ENCODE data around the gene XPO5.

Gene XPO5

GRCh38 chr6:43517505-43518357, 58.1 kb downstream of the XPO5 start:
- no peak for DNase-seq (ENCODE audit: low read depth in 3 of 3)

- peak; percentile 93 to 97 (median 95) for DNase-seq (ENCODE audit: low read depth in 3 of 3)
Measured at GRCh38 chr6:43516697-43517504, 58.9 kb downstream of the XPO5 start, which contains the start of the genes POLR1C and YIPF3. TSS of gene POLR1C (plus strand) at chr6:43517089. CDS start at chr6:43517110, 21 bp downstream. TSS of gene YIPF3 (minus strand) at chr6:43516926. CDS start at chr6:43516807, 119 bp downstream.

GRCh38 chr6:43516367-43516696, 59.5 kb downstream of the XPO5 start:
- no peak for DNase-seq (ENCODE audit: low read depth in 3 of 3)

GRCh38 chr6:43515808-43516207, 60.0 kb downstream of the XPO5 start:
- no peak for DNase-seq (ENCODE audit: low read depth in 3 of 3)

- no peak for DNase-seq (ENCODE audit: low read depth in 3 of 3)
Measured at GRCh38 chr6:43511824-43512415, 63.9 kb downstream of the XPO5 start.

- DNase-seq (ENCODE audit: low read depth in 3 of 3) = no peak
Measured at GRCh38 chr6:43510827-43511163, 65.0 kb downstream of the XPO5 start.

- DNase-seq (ENCODE audit: low read depth in 3 of 3) = peak; percentile 52 to 76 (median 58)
Measured at GRCh38 chr6:43509984-43510826, 65.6 kb downstream of the XPO5 start, which contains the start of gene LRRC73. TSS of gene LRRC73 (minus strand) at chr6:43510346. CDS start at chr6:43509785, 561 bp downstream.

- no peak for DNase-seq (ENCODE audit: low read depth in 3 of 3)
Measured at GRCh38 chr6:43509142-43509983, 66.5 kb downstream of the XPO5 start.

- DNase-seq (ENCODE audit: low read depth in 3 of 3) = no peak
Measured at GRCh38 chr6:43508481-43509141, 67.2 kb downstream of the XPO5 start.

- DNase-seq (ENCODE audit: low read depth in 3 of 3) = peak; percentile 67 to 75 (median 75)
Measured at GRCh38 chr6:43506667-43507471, 69.0 kb downstream of the XPO5 start.

GRCh38 chr6:43506171-43506570, 69.7 kb downstream of the XPO5 start:
- no peak for DNase-seq (ENCODE audit: low read depth in 3 of 3)

- DNase-seq (ENCODE audit: low read depth in 3 of 3) = no peak
Measured at GRCh38 chr6:43505718-43506117, 70.1 kb downstream of the XPO5 start.

- no peak for DNase-seq (ENCODE audit: low read depth in 3 of 3)
Measured at GRCh38 chr6:43504756-43505593, 70.9 kb downstream of the XPO5 start.

GRCh38 chr6:43503443-43503842, 72.4 kb downstream of the XPO5 start:
- no peak for DNase-seq (ENCODE audit: low read depth in 3 of 3)

GRCh38 chr6:43502666-43503065, 73.2 kb downstream of the XPO5 start:
- no peak for DNase-seq (ENCODE audit: low read depth in 3 of 3)

GRCh38 chr6:43500921-43501320, 74.9 kb downstream of the XPO5 start:
- no peak for DNase-seq (ENCODE audit: low read depth in 3 of 3)

GRCh38 chr6:43499028-43499815, 76.6 kb downstream of the XPO5 start:
- DNase-seq (ENCODE audit: low read depth in 3 of 3) = no peak

Data from stimulated activated CD4-positive, alpha-beta T cell treated with anti-CD3 and anti-CD28 coated beads, TNF-alpha, amount 100 ng/mL, for 24 hours (primary cell).